HFF-Myc (cell line): ENCODE results near the gene AP4E1.
"Not testable (repeated sequence)": the region's sequence is repeated elsewhere in the genome, so short reads cannot be mapped to it uniquely, and the experiment has no call there.

Experiments used
- DNase-seq: peaks from one replicate; pipeline ENCODE4 v3.0.0-alpha.2; 2011; ENCODE audit warnings: low read depth; ENCODE audit errors: extremely low read depth
- H3K4me3 ChIP-seq: replicated peaks from 2 replicates; pipeline ENCODE4 v1.5.1; 2011; ENCODE audit warnings: low read depth, mild to moderate bottlenecking, control low read depth, low read length
- CTCF ChIP-seq: IDR thresholded peaks from 2 replicates; pipeline ENCODE4 v1.5.1; 2012; ENCODE audit warnings: mild to moderate bottlenecking, low read depth, low read length, control low read depth; ENCODE audit errors: missing control alignments

Gene AP4E1

DNA sequence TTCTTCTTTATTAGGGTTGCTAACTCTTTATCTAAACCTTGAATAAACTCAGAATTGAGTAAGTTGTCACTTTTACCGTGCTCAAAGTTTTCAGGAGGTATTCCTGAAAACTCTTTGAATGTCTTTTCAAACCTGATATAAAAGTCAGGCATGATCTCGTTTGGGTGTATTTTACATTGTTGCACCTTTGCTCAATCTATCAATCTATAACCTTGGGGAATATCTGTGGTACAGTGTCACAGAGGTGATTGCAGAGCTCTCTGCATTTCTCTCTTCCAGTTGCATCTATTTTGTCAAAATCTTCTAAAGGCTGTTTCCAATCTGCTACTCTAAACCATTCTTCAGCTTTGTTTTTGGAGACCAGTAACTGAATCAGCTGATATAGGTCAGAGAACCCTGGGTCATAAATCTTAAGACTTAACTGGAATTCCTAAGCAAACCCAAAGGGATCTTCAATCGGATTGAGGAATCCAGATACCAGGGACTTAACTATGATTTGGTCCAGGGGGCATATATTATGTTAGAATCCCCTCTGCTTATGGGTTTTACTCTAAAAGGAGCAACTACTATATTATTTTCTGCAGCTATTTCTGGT, 35.6 kb upstream of the AP4E1 start:
- no peak overlapping the region for H3K4me3 ChIP-seq
- TF ChIP-seq CTCF, result no peak
- DNase-seq, result no peak

DNA sequence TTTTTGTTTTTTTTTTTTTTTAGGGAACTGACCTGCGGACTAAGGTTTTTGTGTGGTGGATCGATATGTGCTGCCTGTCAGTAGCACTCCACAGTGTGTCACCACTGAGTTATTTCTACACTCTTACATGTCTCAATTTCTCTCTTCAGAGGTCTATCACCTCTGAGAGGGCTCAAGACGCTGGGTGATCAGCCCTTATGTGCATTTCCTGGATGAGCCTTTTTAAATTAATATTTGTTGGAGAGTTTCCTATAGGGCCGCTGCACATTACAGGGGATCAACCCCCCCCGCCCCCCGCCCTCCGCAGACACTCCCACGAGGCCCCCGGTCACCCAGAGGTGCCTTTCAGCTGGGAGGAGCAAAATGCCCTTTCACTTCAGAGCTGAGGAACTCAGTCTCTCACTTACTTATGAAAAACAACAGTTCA, 34.5 kb upstream of the AP4E1 start:
- no peak for TF ChIP-seq CTCF
- no peak for DNase-seq
- no peak overlapping the region for H3K4me3 ChIP-seq

DNA sequence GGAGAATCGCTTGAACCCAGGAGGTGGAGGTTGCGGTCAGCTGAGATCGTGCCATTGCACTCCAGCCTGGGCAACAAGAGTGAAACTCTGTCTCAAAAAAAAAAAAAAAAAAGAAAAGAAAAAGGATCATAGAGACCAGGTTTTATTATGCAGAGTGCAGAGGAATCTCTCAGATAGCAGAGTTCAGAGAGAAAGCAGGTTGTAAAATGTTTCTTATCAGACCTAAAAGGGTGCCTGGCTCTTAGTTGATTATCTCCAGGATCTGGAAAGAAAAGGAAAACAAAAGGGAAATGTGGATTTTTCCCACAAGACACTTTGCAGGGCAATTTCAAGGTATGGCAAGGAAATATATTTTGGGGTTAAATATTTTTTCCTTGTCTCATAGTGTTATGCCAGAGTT, 33.2 kb upstream of the AP4E1 start:
- H3K4me3 ChIP-seq, DNase-seq: not testable (repeated sequence)

GRCh38 chr15:50876260-50876988, 32.1 kb upstream of the AP4E1 start:
- H3K4me3 ChIP-seq, result peak overlapping the region; percentile 25
- DNase-seq, result no peak
- TF ChIP-seq CTCF, result no peak

DNA sequence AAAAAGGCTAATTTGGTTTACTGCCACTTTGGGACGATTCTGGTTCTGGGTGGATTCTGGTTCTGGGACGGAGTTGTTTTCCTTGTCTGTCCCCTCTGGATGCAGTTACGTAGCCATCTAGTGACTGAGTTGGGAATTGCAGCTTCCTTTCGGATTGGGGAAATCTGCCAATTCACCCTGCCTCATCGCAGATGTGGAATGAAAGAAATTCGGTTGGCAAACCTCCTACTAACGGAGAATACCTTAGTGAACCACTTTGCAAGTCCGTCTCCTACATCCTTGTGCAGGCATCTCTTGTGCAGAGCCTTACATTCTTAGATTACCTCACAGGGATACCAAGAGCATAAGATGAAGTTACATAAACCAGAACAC, 31.5 kb upstream of the AP4E1 start:
- peak overlapping the region; percentile 25 for H3K4me3 ChIP-seq
- DNase-seq, result peak; percentile 94
- TF ChIP-seq CTCF, result peak; percentile 98

GRCh38 chr15:50879016-50879617, 29.4 kb upstream of the AP4E1 start:
- no peak for TF ChIP-seq CTCF
- no peak overlapping the region for H3K4me3 ChIP-seq
- DNase-seq, result no peak

DNA sequence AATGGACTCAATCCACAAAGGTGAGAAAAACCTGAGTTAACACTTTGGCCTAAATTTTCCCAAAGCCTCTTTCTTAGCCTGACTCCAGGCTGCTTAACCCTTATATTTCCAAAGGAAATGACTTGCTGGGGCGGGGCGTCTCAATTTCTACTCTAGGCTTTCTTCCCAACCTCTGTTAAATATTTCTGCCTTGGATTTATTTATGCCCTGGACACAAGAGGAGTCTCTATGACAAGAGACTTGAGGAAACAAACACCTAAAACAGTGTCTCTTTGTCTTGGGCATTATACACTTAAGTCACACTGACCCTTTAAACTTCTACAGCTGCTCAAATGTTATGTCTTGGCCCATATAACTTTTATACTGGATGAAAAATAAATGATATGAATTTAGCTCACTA, 28.3 kb upstream of the AP4E1 start:
- no peak for TF ChIP-seq CTCF
- H3K4me3 ChIP-seq, result no peak overlapping the region
- no peak for DNase-seq
